Mesenchymal stem cell (in vitro differentiated cells and primary cell): ENCODE data around the gene CFAP251.
A peak's percentile ranks its signal among the peaks of the same experiment; 100 is the strongest.
"Not testable (repeated sequence)": the region's sequence is repeated elsewhere in the genome, so short reads cannot be mapped to it uniquely, and the experiment has no call there.

Source experiments
- DNase-seq: peaks from one replicate; pipeline ENCODE4 v3.0.0-alpha.2; 2013
- H2AFZ ChIP-seq: one replicate; pipeline ENCODE4 v1.6.1; 2013; ENCODE audit warnings: low read depth, mild to moderate bottlenecking, control low read depth, inconsistent platforms, low read length, moderate library complexity
- H2AK5ac ChIP-seq: 2 replicates; pipeline ENCODE4 v1.6.1; 2013; ENCODE audit warnings: low read length, moderate library complexity, mild to moderate bottlenecking, inconsistent platforms; ENCODE audit not compliant: severe bottlenecking
- H2BK120ac ChIP-seq: one replicate; pipeline ENCODE4 v1.6.1; 2013; ENCODE audit warnings: low read depth, mild to moderate bottlenecking, inconsistent platforms, low read length, moderate library complexity
- H2BK12ac ChIP-seq, 2 experiments: one replicate each; pipeline ENCODE4 v1.6.1; 2013; ENCODE audit warnings: inconsistent platforms in 2 of 2, low read length in 2 of 2, mild to moderate bottlenecking in 2 of 2, moderate library complexity in 2 of 2, control low read depth in 1 of 2
- H2BK15ac ChIP-seq: one replicate; pipeline ENCODE4 v1.6.1; 2013; ENCODE audit warnings: mild to moderate bottlenecking, low read depth, inconsistent platforms; ENCODE audit not compliant: poor library complexity, severe bottlenecking
- H2BK5ac ChIP-seq: 2 replicates; pipeline ENCODE4 v1.6.1; 2013; ENCODE audit warnings: low read depth, mild to moderate bottlenecking, low read length, control low read depth, inconsistent platforms; ENCODE audit not compliant: poor library complexity, severe bottlenecking
- H3K14ac ChIP-seq, 2 experiments: one replicate each; pipeline ENCODE4 v1.6.1; 2013; ENCODE audit warnings: inconsistent platforms in 2 of 2, low read length in 2 of 2, control low read depth in 1 of 2, mild to moderate bottlenecking in 1 of 2, moderate library complexity in 1 of 2
- H3K18ac ChIP-seq, 2 experiments: one replicate each; pipeline ENCODE4 v1.6.1; 2013; ENCODE audit warnings: inconsistent platforms in 2 of 2, low read length in 2 of 2, control low read depth in 1 of 2, low read depth in 1 of 2, mild to moderate bottlenecking in 1 of 2
- H3K23ac ChIP-seq, 2 experiments: one replicate each; pipeline ENCODE4 v1.6.1; 2013; ENCODE audit warnings: inconsistent platforms in 2 of 2, low read length in 2 of 2, mild to moderate bottlenecking in 2 of 2, moderate library complexity in 2 of 2, control low read depth in 1 of 2
- H3K27ac ChIP-seq: 2 replicates; pipeline ENCODE4 v1.5.1; 2013; ENCODE audit warnings: mild to moderate bottlenecking, moderate library complexity, low read length, control low read depth, inconsistent platforms; ENCODE audit not compliant: poor library complexity, severe bottlenecking
- H3K27me3 ChIP-seq, 2 experiments: 2 replicates each; pipeline versions ENCODE4 v1.6.1 to v1.7.0; 2013; ENCODE audit warnings: low read length in 2 of 2, mild to moderate bottlenecking in 2 of 2, moderate library complexity in 2 of 2, control low read depth in 1 of 2, inconsistent platforms in 1 of 2; ENCODE audit not compliant: control insufficient read depth in 1 of 2, insufficient read depth in 1 of 2
- H3K36me3 ChIP-seq, 2 experiments: 2 replicates each; pipeline versions ENCODE4 v1.6.1 to v1.7.0; 2013; ENCODE audit warnings: low read length in 2 of 2, control low read depth in 1 of 2, inconsistent platforms in 1 of 2, low read depth in 1 of 2, mild to moderate bottlenecking in 1 of 2; ENCODE audit not compliant: insufficient read depth in 2 of 2, control insufficient read depth in 1 of 2
- H3K4ac ChIP-seq, 2 experiments: one replicate each; pipeline ENCODE4 v1.6.1; 2013; ENCODE audit warnings: inconsistent platforms in 2 of 2, low read length in 2 of 2, mild to moderate bottlenecking in 2 of 2, moderate library complexity in 2 of 2, control low read depth in 1 of 2, low read depth in 1 of 2
- H3K4me1 ChIP-seq: 2 replicates; pipeline ENCODE4 v1.6.1; 2013; ENCODE audit warnings: low read depth, low read length, control low read depth; ENCODE audit not compliant: control insufficient read depth, insufficient read depth
- H3K4me2 ChIP-seq: 2 replicates; pipeline ENCODE4 v1.6.1; 2013; ENCODE audit warnings: low read length, mild to moderate bottlenecking, inconsistent platforms; ENCODE audit not compliant: poor library complexity, severe bottlenecking
- H3K4me3 ChIP-seq, 2 experiments: 2 replicates each; pipeline versions ENCODE4 v1.5.1 to v1.7.0; 2013; ENCODE audit warnings: low read length in 2 of 2, mild to moderate bottlenecking in 2 of 2, control low read depth in 1 of 2, low read depth in 1 of 2; ENCODE audit not compliant: insufficient read depth in 1 of 2
- H3K79me1 ChIP-seq: replicated peaks from 2 replicates; pipeline ENCODE4 v1.6.1; 2013; ENCODE audit warnings: mild to moderate bottlenecking, control low read depth, low read length, inconsistent platforms; ENCODE audit not compliant: poor library complexity, severe bottlenecking
- H3K9ac ChIP-seq: 2 replicates; pipeline ENCODE4 v1.7.0; 2013; ENCODE audit warnings: mild to moderate bottlenecking, low read length, moderate library complexity
- H3K9me3 ChIP-seq: 2 replicates; pipeline ENCODE4 v1.7.0; 2013; ENCODE audit warnings: mild to moderate bottlenecking, low read length; ENCODE audit not compliant: control insufficient read depth
- H4K8ac ChIP-seq: one replicate; pipeline ENCODE4 v1.6.1; 2013; ENCODE audit warnings: inconsistent platforms, mild to moderate bottlenecking, low read length, moderate library complexity
- H4K91ac ChIP-seq: one replicate; pipeline ENCODE4 v1.6.1; 2013; ENCODE audit warnings: mild to moderate bottlenecking, low read length, inconsistent platforms
- WGBS: methylation state at CpG from one replicate; pipeline ENCODE4 v1.1.7; 2013; ENCODE audit warnings: mixed read lengths; 5-methylcytosine and 5-hydroxymethylcytosine counted together

CFAP251 gene

GRCh38 chr12:122036153-122036552 lies 117.8 kb downstream of the CFAP251 start:
- 100% methylated on average over 6 of the region's 6 CpGs for WGBS
- H3K23ac ChIP-seq = no peak overlapping the region

DNA sequence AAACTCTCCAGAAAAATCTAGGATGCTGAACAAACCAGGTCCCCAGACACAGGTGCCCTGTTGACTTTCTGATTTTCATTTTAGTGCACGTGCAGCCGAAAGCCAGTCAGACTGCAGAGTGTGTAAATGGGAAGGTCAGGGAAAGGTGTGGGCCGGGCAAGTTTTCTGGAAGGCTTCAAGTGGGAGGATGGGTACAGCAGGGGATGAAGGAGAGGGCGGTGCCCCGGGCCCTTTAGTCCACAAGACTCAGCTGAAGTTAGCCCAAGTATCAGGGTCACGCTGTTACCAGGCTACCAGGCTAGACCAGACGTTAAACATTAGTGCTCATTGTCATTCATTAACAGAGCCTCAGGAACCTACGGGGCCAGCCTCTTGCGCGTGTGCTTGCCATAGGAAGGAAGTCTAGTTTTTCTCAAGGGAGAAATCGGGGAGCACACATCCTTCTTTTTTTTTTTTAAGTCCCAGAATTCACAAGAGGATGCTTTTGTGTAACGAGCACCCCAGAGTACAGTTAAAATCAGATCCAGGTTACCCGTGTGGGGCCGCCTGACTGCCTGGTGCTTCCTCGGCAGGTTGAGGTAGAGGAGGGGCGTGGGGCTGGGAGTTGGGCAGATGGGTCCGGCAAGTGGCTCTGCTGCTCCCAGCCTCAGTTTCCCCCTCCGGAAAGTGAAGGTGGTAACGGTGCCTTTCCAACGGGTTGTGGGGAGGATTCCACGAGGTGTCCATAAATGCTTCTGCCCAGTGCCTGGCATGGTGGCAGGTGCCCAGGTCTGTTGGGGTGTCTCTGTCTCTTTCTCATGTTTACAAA lies 122.4 kb downstream of the CFAP251 start:
- H3K9ac ChIP-seq = no peak overlapping the region
- peak overlapping the region; percentile 21 for H2BK15ac ChIP-seq
- peaks cover 8 to 40% of the 10 kb centered on the region in 2 experiments for H3K36me3 ChIP-seq
- H3K4me2 ChIP-seq = peak overlapping the region; percentile 56
- no peaks in the 10 kb centered on the region for H3K27me3 ChIP-seq
- no peak overlapping the region for H3K14ac ChIP-seq
- peak overlapping the region; percentile 96 for H2AK5ac ChIP-seq
- no peak overlapping the region for H3K23ac ChIP-seq
- peaks cover 19% of the 10 kb centered on the region for H3K79me1 ChIP-seq
- WGBS = 95% methylated on average over 21 of the region's 21 CpGs
- no peak overlapping the region for H4K91ac ChIP-seq
- H3K4ac ChIP-seq = no peak overlapping the region
- no peak overlapping the region for H4K8ac ChIP-seq
- H3K27ac ChIP-seq = peak overlapping the region; percentile 71
- DNase-seq = no peak
- H2AFZ ChIP-seq = no peak overlapping the region
- H3K4me3 ChIP-seq = no peak overlapping the region
- H2BK12ac ChIP-seq = no peak overlapping the region
- peak overlapping the region; percentile 71 for H2BK5ac ChIP-seq
- H3K4me1 ChIP-seq = peaks cover 17% of the 10 kb centered on the region
- no peak overlapping the region for H3K18ac ChIP-seq
- H3K9me3 ChIP-seq = no peaks in the 10 kb centered on the region
- no peak overlapping the region for H2BK120ac ChIP-seq

More at GRCh38 chr12:122036153-122036552, 117.8 kb downstream of the CFAP251 start:
- Histone ChIP-seq H3K27ac (no peak overlapping the region), H2BK120ac (no peak overlapping the region), H2AFZ (no peak overlapping the region), H2BK5ac (no peak overlapping the region), H3K4me3 (no peak overlapping the region), H3K36me3 (peaks cover 0 to 31% of the 10 kb centered on the region in 2 experiments), H3K9ac (no peak overlapping the region), H3K79me1 (peaks cover 39% of the 10 kb centered on the region), H2BK15ac (no peak overlapping the region), H3K4me1 (peaks cover 15% of the 10 kb centered on the region), H3K4me2 (no peak overlapping the region), H2BK12ac (no peak overlapping the region), H3K9me3 (no peaks in the 10 kb centered on the region), H3K4ac (no peak overlapping the region), H3K14ac (no peak overlapping the region), H3K27me3 (no peaks in the 10 kb centered on the region), H4K8ac (no peak overlapping the region), H3K18ac (no peak overlapping the region), H4K91ac (no peak overlapping the region), H2AK5ac (no peak overlapping the region)
- DNase-seq = no peak

- WGBS = 94% methylated on average over 3 of the region's 3 CpGs
- Histone ChIP-seq H3K79me1 (peaks cover 16% of the 10 kb centered on the region), H3K36me3 (peaks cover 8 to 40% of the 10 kb centered on the region in 2 experiments), H2BK5ac (peak overlapping the region; percentile 71), H3K4me1 (peaks cover 20% of the 10 kb centered on the region), H2AK5ac (peak overlapping the region; percentile 96), H3K27ac (peak overlapping the region; percentile 71)
- not testable (repeated sequence) for H3K18ac ChIP-seq, H2BK15ac ChIP-seq, H4K91ac ChIP-seq, H3K9me3 ChIP-seq, H3K4ac ChIP-seq, H3K14ac ChIP-seq, H3K27me3 ChIP-seq, H4K8ac ChIP-seq, DNase-seq, H3K23ac ChIP-seq, H3K9ac ChIP-seq, H3K4me2 ChIP-seq, H2AFZ ChIP-seq, H3K4me3 ChIP-seq, H2BK12ac ChIP-seq, H2BK120ac ChIP-seq
Observed at GRCh38 chr12:122041458-122041857, 123.1 kb downstream of the CFAP251 start.

GRCh38 chr12:122042910-122043309 lies 124.5 kb downstream of the CFAP251 start:
- Histone ChIP-seq H3K23ac (no peak overlapping the region), H2AK5ac (no peak overlapping the region), H3K4me3 (no peak overlapping the region), H3K9ac (no peak overlapping the region), H3K14ac (no peak overlapping the region), H3K36me3 (peaks cover 8 to 42% of the 10 kb centered on the region in 2 experiments), H3K18ac (no peak overlapping the region), H3K4me1 (peaks cover 20% of the 10 kb centered on the region), H2BK120ac (no peak overlapping the region), H4K8ac (no peak overlapping the region), H2BK15ac (no peak overlapping the region), H2BK12ac (no peak overlapping the region), H2AFZ (no peak overlapping the region), H3K9me3 (no peaks in the 10 kb centered on the region), H3K79me1 (peaks cover 12% of the 10 kb centered on the region), H3K27ac (no peak overlapping the region), H3K4me2 (no peak overlapping the region), H4K91ac (no peak overlapping the region), H2BK5ac (no peak overlapping the region), H3K27me3 (no peaks in the 10 kb centered on the region), H3K4ac (no peak overlapping the region)
- WGBS = over 99% methylated on average over 10 of the region's 11 CpGs
- DNase-seq = no peak
